AG08395 (cell line): ENCODE measurements around the gene SBF2.

Source experiments
- DNase-seq: peaks from one replicate; pipeline ENCODE4 v3.0.0; 2012; ENCODE audit warnings: mixed read lengths, low spot score

Gene SBF2

GRCh38 chr11:9850224-9850895, 443.7 kb downstream of the SBF2 start:
- DNase-seq = no peak

- DNase-seq = no peak
These were observed 444.6 kb downstream of the SBF2 start for GRCh38 chr11:9849389-9849788.

GRCh38 chr11:9847636-9848035, 446.4 kb downstream of the SBF2 start:
- DNase-seq = no peak

- no peak for DNase-seq
These were observed 451.1 kb downstream of the SBF2 start for GRCh38 chr11:9842923-9843322.

GRCh38 chr11:9840460-9841004, 453.5 kb downstream of the SBF2 start:
- no peak for DNase-seq

- no peak for DNase-seq
These were observed 454.5 kb downstream of the SBF2 start for GRCh38 chr11:9839550-9839949.

- no peak for DNase-seq
These were observed 455.1 kb downstream of the SBF2 start for GRCh38 chr11:9838961-9839360.

GRCh38 chr11:9838229-9838628, 455.8 kb downstream of the SBF2 start:
- peak; percentile 60 for DNase-seq

- no peak for DNase-seq
These were observed 459.7 kb downstream of the SBF2 start for GRCh38 chr11:9834291-9834690.

GRCh38 chr11:9831122-9831521, 462.9 kb downstream of the SBF2 start:
- DNase-seq = no peak

- no peak for DNase-seq
These were observed 466.3 kb downstream of the SBF2 start for GRCh38 chr11:9827708-9828107.

- DNase-seq = no peak
These were observed 467.6 kb downstream of the SBF2 start for GRCh38 chr11:9826390-9826789.

GRCh38 chr11:9825895-9826294, 468.1 kb downstream of the SBF2 start:
- no peak for DNase-seq

GRCh38 chr11:9825315-9825714, 468.7 kb downstream of the SBF2 start:
- DNase-seq = peak; percentile 49

- no peak for DNase-seq
These were observed 470.1 kb downstream of the SBF2 start for GRCh38 chr11:9823887-9824385.

- no peak for DNase-seq
These were observed 470.6 kb downstream of the SBF2 start for GRCh38 chr11:9823439-9823838.

- peak; percentile 79 for DNase-seq
These were observed 472.8 kb downstream of the SBF2 start for GRCh38 chr11:9821008-9821752.

GRCh38 chr11:9820260-9820659, 473.8 kb downstream of the SBF2 start:
- no peak for DNase-seq

GRCh38 chr11:9817191-9817590, 476.8 kb downstream of the SBF2 start:
- DNase-seq = no peak

GRCh38 chr11:9815486-9816136, 478.4 kb downstream of the SBF2 start:
- DNase-seq = peak; percentile 83

GRCh38 chr11:9814108-9814507, 479.9 kb downstream of the SBF2 start:
- no peak for DNase-seq

GRCh38 chr11:9808943-9809342, 485.1 kb downstream of the SBF2 start:
- no peak for DNase-seq
